HepG2 (cell line): Measurements from ENCODE around the gene CAND2. TPM values are rescaled to one million over a fixed set of nuclear protein-coding genes. Genes with fewer than 3 reads are reported as not detected.

ENCODE experiments used
- ATAC-seq: fragments of 200-7000 bp; cut with Tn5 transposase; 3 replicates; pipeline ENCODE4 v1.9.1; 2020; ENCODE audit warnings: mild to moderate bottlenecking, moderate library complexity
- BruUV-seq: library from RNA; stranded (reverse); fragments of 400-500 nt; replicated peaks from 2 replicates; lab custom pipeline; 2021; lab: Mats Ljungman, UMichigan
- CTCF ChIA-PET: fragments of 300-600 bp; formaldehyde crosslinking; extraction: SDS; loops from one replicate; lab custom pipeline; 2021; ENCODE audit warnings: low total read pairs, inconsistent platforms, low intra/inter-chr PET ratio; lab: Yijun Ruan, JAX
- POLR2A ChIA-PET: fragments of 350-600 bp; sonication (Branson Sonifier 250); formaldehyde crosslinking; loops from one replicate; lab custom pipeline; 2020; ENCODE audit warnings: antibody characterized with exemption, inconsistent platforms; lab: Yijun Ruan, JAX
- DNase-seq: peaks from one replicate; pipeline ENCODE4 v3.0.0-alpha.2; 2015; ENCODE audit warnings: low spot score
- FAIRE-seq: peaks from 3 replicates; lab custom pipeline; 2011; peaks lifted over from hg19 to GRCh38; lab: Jason Lieb, UNC
- H2AFZ ChIP-seq: one replicate; pipeline ENCODE4 v1.6.1; 2011; ENCODE audit warnings: low read length, inconsistent platforms
- H3K27ac ChIP-seq: fragments of 300-600 bp; 3 replicates; pipeline ENCODE4 v1.8.0; 2011; ENCODE audit warnings: mixed run types, mild to moderate bottlenecking, mixed read lengths, low read length, inconsistent platforms; ENCODE audit not compliant: insufficient read depth; ENCODE audit errors: extremely low read length
- H3K27me3 ChIP-seq, 2 experiments: fragments of 200-600 bp in 1 of 2; 2 replicates in 1 of 2; 3 replicates in 1 of 2; pipeline versions ENCODE4 v1.6.0 to v1.8.0; 2011; ENCODE audit warnings: low read length in 2 of 2, mild to moderate bottlenecking in 2 of 2, moderate library complexity in 2 of 2, inconsistent platforms in 1 of 2; ENCODE audit not compliant: insufficient read depth in 2 of 2, control insufficient read depth in 1 of 2
- H3K36me3 ChIP-seq, 2 experiments: fragments of 200-600 bp in 1 of 2; replicated peaks in 1 of 2; 2 replicates in 1 of 2; 3 replicates in 1 of 2; pipeline versions ENCODE4 v1.5.1 to v1.8.0; 2011; ENCODE audit warnings: low read length in 2 of 2, inconsistent platforms in 1 of 2; ENCODE audit not compliant: insufficient read depth in 2 of 2, control insufficient read depth in 1 of 2
- H3K4me1 ChIP-seq: 2 replicates; pipeline ENCODE4 v1.5.1; 2012; ENCODE audit warnings: low read length, inconsistent platforms; ENCODE audit not compliant: insufficient read depth
- H3K4me2 ChIP-seq: 2 replicates; pipeline ENCODE4 v1.6.0; 2011; ENCODE audit warnings: low read depth, low read length, inconsistent platforms
- H3K4me3 ChIP-seq, 3 experiments: fragments of 200-600 bp in 1 of 3; sonication (generic), shearing (Covaris generic) in 1 of 3; replicated peaks in 1 of 3; 2 replicates each; pipeline ENCODE4 v1.5.1; 2011 to 2016; ENCODE audit warnings: low read length in 3 of 3, inconsistent platforms in 2 of 3, low read depth in 2 of 3, mild to moderate bottlenecking in 2 of 3, control low read depth in 1 of 3, mixed read lengths in 1 of 3; ENCODE audit not compliant: insufficient read depth in 1 of 3
- H3K79me2 ChIP-seq: one replicate; pipeline ENCODE4 v1.6.1; 2011; ENCODE audit warnings: low read length, inconsistent platforms; ENCODE audit not compliant: insufficient read depth
- H3K9ac ChIP-seq: 2 replicates; pipeline ENCODE4 v1.6.0; 2011; ENCODE audit warnings: mild to moderate bottlenecking, low read depth, low read length, inconsistent platforms; ENCODE audit not compliant: insufficient read depth
- H3K9me3 ChIP-seq: 2 replicates; pipeline ENCODE4 v1.5.1; 2012; ENCODE audit warnings: mild to moderate bottlenecking, low read length
- H4K20me1 ChIP-seq: 2 replicates; pipeline ENCODE4 v1.6.0; 2011; ENCODE audit warnings: inconsistent platforms, mild to moderate bottlenecking, low read length, moderate library complexity; ENCODE audit not compliant: insufficient read depth
- GLMP ChIP-seq: sonication (generic); formaldehyde crosslinking; IDR thresholded peaks from 2 replicates; pipeline ENCODE4 v1.9.0; 2021; ENCODE audit warnings: missing genetic modification reagents, mild to moderate bottlenecking, borderline replicate concordance
- HDAC1 ChIP-seq: sonication (generic); formaldehyde crosslinking; IDR thresholded peaks from 2 replicates; pipeline ENCODE4 v1.5.1; 2020; ENCODE audit warnings: mild to moderate bottlenecking, missing genetic modification reagents
- JARID2 ChIP-seq: sonication (generic); formaldehyde crosslinking; IDR thresholded peaks from 2 replicates; pipeline ENCODE4 v1.8.1; 2023; ENCODE audit warnings: missing genetic modification reagents, inconsistent platforms; ENCODE audit not compliant: insufficient replicate concordance
- KDM3A ChIP-seq: IDR thresholded peaks from 2 replicates; pipeline ENCODE4 v1.6.1; 2018; ENCODE audit warnings: low read depth, missing compliant biosample characterization
- KLF9 ChIP-seq: IDR thresholded peaks from 2 replicates; pipeline ENCODE4 v1.6.1; 2016; ENCODE audit warnings: low read depth
- MXD3 ChIP-seq: IDR thresholded peaks from 2 replicates; pipeline ENCODE4 v1.6.1; 2016; ENCODE audit warnings: mild to moderate bottlenecking, missing biosample characterization, missing genetic modification reagents
- MZF1 ChIP-seq: sonication (generic); formaldehyde crosslinking; IDR thresholded peaks from 2 replicates; pipeline ENCODE4 v1.8.1; 2023; ENCODE audit warnings: mild to moderate bottlenecking, missing genetic modification reagents, borderline replicate concordance
- NFKB2 ChIP-seq: sonication (generic); formaldehyde crosslinking; IDR thresholded peaks from 2 replicates; pipeline ENCODE4 v1.4.0; 2020; ENCODE audit warnings: missing genetic modification reagents, borderline replicate concordance
- POLR2A ChIP-seq, 2 experiments: IDR thresholded peaks; 2 replicates each; pipeline ENCODE4 v1.6.1; 2011; ENCODE audit warnings: low read depth in 2 of 2, low read length in 2 of 2, mild to moderate bottlenecking in 1 of 2, moderate library complexity in 1 of 2; ENCODE audit not compliant: insufficient read depth in 1 of 2
- SRSF1 ChIP-seq: fragments of 200-400 bp; formaldehyde crosslinking; optimal IDR thresholded peaks from 2 replicates; pipeline ENCODE3; 2017; ENCODE audit warnings: mild to moderate bottlenecking, low read depth, low read length, moderate library complexity
- TOE1 ChIP-seq: sonication (generic); formaldehyde crosslinking; IDR thresholded peaks from 2 replicates; pipeline ENCODE4 v1.4.0; 2020; ENCODE audit warnings: mild to moderate bottlenecking, missing genetic modification reagents
- ZSCAN12 ChIP-seq: sonication (generic); formaldehyde crosslinking; IDR thresholded peaks from 2 replicates; pipeline ENCODE4 v1.9.0; 2021; ENCODE audit warnings: mild to moderate bottlenecking, missing genetic modification reagents
- whole genome bisulfite sequencing: methylation state at CpG from one replicate; pipeline ENCODE4 v1.1.6; 2017; ENCODE audit warnings: low lambda C conversion rate; 5-methylcytosine and 5-hydroxymethylcytosine counted together
- in situ Hi-C: cut with HindIII; loops from 2 replicates; pipeline ENCODE4 v1.10.0; 2017; ENCODE audit warnings: low pct_unique_long_range_greater_than_20kb; ENCODE audit not compliant: extremely low pct_ligation_motif_present
- intact Hi-C: fragments of 100-400 bp; cut with micrococcal nuclease; formaldehyde crosslinking; loops from one replicate; pipeline ENCODE4 v1.10.0; 2022; ENCODE audit not compliant: unreplicated experiment
- polyA plus RNA-seq, 8 experiments: library from polyadenylated mRNA; depleted of rRNA in 3 of 8; stranded (reverse) in 7 of 8; unstranded in 1 of 8; fragments of >200 nt; fragmentation: Illumina TruSeq in 4 of 8; extraction: Trizol in 4 of 8; gene quantifications; 2 replicates each; pipeline versions ENCODE4 v1.2.1 to v1.2.3, GENCODE V29; 2011 to 2016; ENCODE audit warnings: low read depth in 4 of 8, missing spikeins in 1 of 8, mixed read lengths in 1 of 8; ENCODE audit not compliant: insufficient read depth in 1 of 8
- total RNA-seq, 5 experiments: library from RNA; depleted of rRNA; stranded (reverse); fragments of >200 nt; fragmentation: Illumina TruSeq; extraction: Trizol; gene quantifications; 2 replicates each; pipeline ENCODE4 v1.2.3, GENCODE V29; 2016; ENCODE audit warnings: low read depth in 1 of 5
- TF ChIP-seq, protein P1 (sequence below): sonication (generic); formaldehyde crosslinking; IDR thresholded peaks from 2 replicates; pipeline ENCODE4 v1.4.0; 2020; ENCODE audit warnings: missing genetic modification reagents

The CAND2 gene
- total and polyA plus RNA-seq, 2 of the 13 experiments (the other 11 are each of a cell fraction or from before 2014, with no cell fraction given): 0.01 TPM; not detected in 1

GRCh38 chr3:12771236-12771635 lies 25.2 kb upstream of the CAND2 start:
- intact Hi-C loops: no loop called here
- in situ Hi-C loops: no loop called here
- Histone ChIP-seq H2AFZ (no peak overlapping the region), H3K36me3 (no peaks in the 10 kb centered on the region), H3K4me2 (no peak overlapping the region), H3K9ac (no peak overlapping the region)
- 36% methylated on average over 9 of the region's 9 CpGs for WGBS
- ChIA-PET CTCF (no interaction called here), POLR2A (no interaction called here)
- ATAC-seq: no peak
- no peak for FAIRE-seq
- TF ChIP-seq, protein P1, sequence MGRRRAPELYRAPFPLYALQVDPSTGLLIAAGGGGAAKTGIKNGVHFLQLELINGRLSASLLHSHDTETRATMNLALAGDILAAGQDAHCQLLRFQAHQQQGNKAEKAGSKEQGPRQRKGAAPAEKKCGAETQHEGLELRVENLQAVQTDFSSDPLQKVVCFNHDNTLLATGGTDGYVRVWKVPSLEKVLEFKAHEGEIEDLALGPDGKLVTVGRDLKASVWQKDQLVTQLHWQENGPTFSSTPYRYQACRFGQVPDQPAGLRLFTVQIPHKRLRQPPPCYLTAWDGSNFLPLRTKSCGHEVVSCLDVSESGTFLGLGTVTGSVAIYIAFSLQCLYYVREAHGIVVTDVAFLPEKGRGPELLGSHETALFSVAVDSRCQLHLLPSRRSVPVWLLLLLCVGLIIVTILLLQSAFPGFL (CRISPR knock-in tag): no peak
- no peak for TF ChIP-seq MXD3 (CRISPR knock-in tag)
- no peak for TF ChIP-seq MZF1 (CRISPR knock-in tag)
- TF ChIP-seq KLF9 (CRISPR knock-in tag): no peak
- TF ChIP-seq KDM3A (CRISPR knock-in tag): no peak
- no peak for TF ChIP-seq SRSF1
- TF ChIP-seq TOE1: no peak
- TF ChIP-seq POLR2A (IDR thresholded peaks at IDR 0.05; ENCODE audit: insufficient read depth in 1 of 2, low read depth in 2 of 2, low read length in 2 of 2): no peak
- TF ChIP-seq ZSCAN12 (CRISPR knock-in tag): no peak
- TF ChIP-seq JARID2 (CRISPR knock-in tag): no peak
- TF ChIP-seq HDAC1 (CRISPR knock-in tag): no peak
- no peak for TF ChIP-seq GLMP (CRISPR knock-in tag)
- TF ChIP-seq NFKB2: no peak
- TF ChIP-seq, all 625 proteins: peak for 0
- Histone ChIP-seq H3K79me2 (no peaks in the 10 kb centered on the region), H3K4me1 (peaks cover 19% of the 10 kb centered on the region), H3K27me3 (peaks cover 0 to 22% of the 10 kb centered on the region in 2 experiments; a peak in 4 of 5 replicates), H3K4me3 (no peak overlapping the region), H3K9me3 (no peaks in the 10 kb centered on the region), H4K20me1 (no peaks in the 10 kb centered on the region), H3K27ac (no peak overlapping the region)
- no TSS peak for BruUV-seq
- no peak for DNase-seq
